Lower lobe of right lung (tissue), 2 donors: ENCODE data around the gene GALNT9. TPM values are rescaled to one million over a fixed set of nuclear protein-coding genes. Genes with fewer than 3 reads are reported as not detected.
A peak's percentile ranks its signal among the peaks of the same experiment; 100 is the strongest.

Experiments used
- ATAC-seq, 2 donors: fragments of 200-7000 bp; cut with Tn5 transposase; one replicate each; pipeline ENCODE4 v1.9.1; 2020 to 2022; ENCODE audit warnings: mild to moderate bottlenecking in 2 of 2, moderate library complexity in 2 of 2
- DNase-seq: peaks from one replicate; pipeline ENCODE4 v3.0.0-alpha.2; 2020
- H3K27ac ChIP-seq: fragments of 200-600 bp; one replicate; pipeline ENCODE4 v1.8.0; 2022
- H3K27me3 ChIP-seq: fragments of 200-600 bp; one replicate; pipeline ENCODE4 v1.8.0; 2022; ENCODE audit warnings: low read depth
- H3K36me3 ChIP-seq: fragments of 200-600 bp; one replicate; pipeline ENCODE4 v1.8.0; 2022; ENCODE audit warnings: mild to moderate bottlenecking
- H3K4me1 ChIP-seq: fragments of 200-600 bp; one replicate; pipeline ENCODE4 v1.8.0; 2022
- H3K4me3 ChIP-seq: fragments of 200-600 bp; one replicate; pipeline ENCODE4 v1.8.0; 2022; ENCODE audit warnings: mild to moderate bottlenecking
- H3K9me3 ChIP-seq: fragments of 200-600 bp; one replicate; pipeline ENCODE4 v1.8.0; 2022
- CTCF ChIP-seq: fragments of 200-600 bp; IDR thresholded peaks from one replicate; pipeline ENCODE4 v1.8.0; 2022; ENCODE audit warnings: antibody characterized with exemption, mild to moderate bottlenecking
- intact Hi-C: fragments of 100-400 bp; cut with DNase I; formaldehyde crosslinking; loops from one replicate; pipeline ENCODE4 v1.11.0; 2022
- total RNA-seq: library from RNA; stranded (reverse); fragmentation: NEBNext Ultra II Directional; extraction: Animal tissue kit (Norgen Biotek cat#: 25700); gene quantifications from one replicate; pipeline ENCODE4 v1.2.1, GENCODE V29; 2021
- donor health status: DM: no; HTN: yes; CAD: no; lungs with severe emphysema.

GALNT9 gene
- total RNA-seq, 1 donor from 2014 or later = not detected

GRCh38 chr12:132324173-132324572 is 5.2 kb downstream of the GALNT9 start:
- DNase-seq (no peak), ATAC-seq (no peak)
- Histone ChIP-seq H3K27me3 (peaks cover 66% of the 10 kb centered on the region), H3K36me3 (no peaks in the 10 kb centered on the region), H3K27ac (no peak overlapping the region), H3K4me3 (no peak overlapping the region), H3K9me3 (no peaks in the 10 kb centered on the region), H3K4me1 (peaks cover 7% of the 10 kb centered on the region)
- intact Hi-C loops = no loop called here
- no peak for TF ChIP-seq CTCF

DNA sequence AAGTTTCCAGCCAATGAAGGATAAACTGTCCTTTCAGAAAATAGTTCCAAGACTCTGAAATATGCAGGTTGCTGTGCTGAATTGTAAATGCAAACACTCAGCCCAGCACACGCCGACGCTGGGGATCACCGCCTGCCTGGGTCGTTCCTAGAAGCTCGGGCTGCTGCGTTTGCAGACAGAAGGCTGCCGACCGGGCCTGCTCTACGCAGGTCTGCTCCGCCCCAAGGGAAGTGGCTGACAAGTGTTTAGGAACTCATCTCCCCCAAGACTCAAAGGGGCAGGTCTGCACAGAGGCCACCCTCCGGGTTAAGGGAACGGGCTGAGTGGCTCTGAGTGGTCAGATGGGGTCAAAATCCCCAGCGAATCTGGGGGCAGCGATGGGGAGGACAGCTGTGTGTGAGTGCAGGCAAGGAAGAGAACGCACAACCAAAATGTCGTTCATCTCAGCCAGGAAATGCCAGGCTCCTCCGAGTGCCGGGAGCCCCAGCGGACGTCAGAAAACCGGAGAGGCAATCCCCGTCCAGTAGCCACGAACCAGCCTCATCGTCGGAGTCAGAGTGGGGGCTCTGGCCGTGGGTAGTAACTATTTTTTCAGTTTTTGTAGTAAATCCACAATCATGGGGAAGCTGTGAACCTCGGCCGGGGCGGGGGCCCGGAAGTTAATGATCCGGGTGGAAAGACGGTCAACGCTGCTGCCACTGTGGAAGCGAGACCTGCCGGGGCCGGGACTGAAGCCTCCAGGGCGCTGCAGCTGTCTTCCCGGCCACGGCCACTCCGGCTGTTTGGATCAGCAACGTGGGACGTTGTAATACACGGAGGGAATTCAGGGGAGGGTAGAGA is 6.0 kb downstream of the GALNT9 start:
- H3K4me3 ChIP-seq = no peak overlapping the region
- H3K27me3 ChIP-seq = peaks cover 63% of the 10 kb centered on the region
- no peak for TF ChIP-seq CTCF
- intact Hi-C loops = no loop called here
- DNase-seq (no peak), ATAC-seq (no peak)
- no peaks in the 10 kb centered on the region for H3K36me3 ChIP-seq
- H3K27ac ChIP-seq = no peak overlapping the region
- peaks cover 7% of the 10 kb centered on the region for H3K4me1 ChIP-seq
- H3K9me3 ChIP-seq = no peaks in the 10 kb centered on the region

DNA sequence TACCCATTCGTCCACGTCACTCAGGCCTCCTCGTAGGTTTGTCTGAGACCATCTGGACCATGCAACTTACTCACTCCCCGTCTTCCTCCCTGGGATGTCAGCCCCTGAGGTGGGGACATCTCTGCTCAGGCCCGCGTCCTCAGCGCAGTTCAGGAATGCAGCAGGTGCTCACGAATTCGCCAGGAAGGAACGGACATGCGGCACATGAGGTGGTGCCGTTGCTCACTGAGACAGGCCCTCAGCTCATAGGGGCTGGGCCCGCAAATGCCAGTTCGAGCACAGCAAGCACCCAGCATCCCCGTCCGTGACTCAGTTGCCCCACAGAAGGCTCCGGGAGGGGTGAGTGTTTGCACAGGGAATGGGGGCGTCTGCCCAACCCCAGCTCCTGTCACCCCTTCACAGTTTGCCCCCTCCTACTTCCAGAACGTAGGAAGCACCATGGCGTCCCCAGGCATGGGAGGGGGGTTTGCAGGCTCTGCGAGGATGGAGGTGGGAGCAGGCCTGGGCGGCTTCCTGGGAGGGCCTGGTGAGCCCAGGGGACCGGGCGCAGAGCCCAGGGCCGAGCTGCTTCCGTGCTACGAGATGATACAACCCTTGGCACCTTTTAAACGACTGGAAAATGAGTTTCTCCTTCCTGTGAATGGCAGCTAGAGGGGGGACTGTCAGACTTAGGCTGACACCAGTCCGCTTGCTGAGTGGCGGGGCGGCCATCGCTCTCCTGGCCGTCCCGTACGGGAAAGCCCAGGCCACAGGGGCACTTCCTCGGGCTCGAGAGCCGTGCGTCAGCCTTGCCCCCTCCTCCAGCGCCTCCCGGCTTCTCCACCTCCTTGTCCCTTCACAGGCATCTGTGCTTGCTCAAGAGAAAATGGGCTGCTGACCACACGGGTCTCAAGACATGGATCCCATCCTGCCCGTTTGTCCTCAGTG is 6.9 kb downstream of the GALNT9 start:
- DNase-seq = peak; percentile 22
- no peak for ATAC-seq
- TF ChIP-seq CTCF = no peak
- Histone ChIP-seq H3K4me1 (no peaks in the 10 kb centered on the region), H3K27ac (no peak overlapping the region), H3K4me3 (no peak overlapping the region), H3K9me3 (no peaks in the 10 kb centered on the region), H3K27me3 (peaks cover 60% of the 10 kb centered on the region), H3K36me3 (no peaks in the 10 kb centered on the region)
- intact Hi-C loops = no loop called here

- intact Hi-C loops = no loop called here
- Histone ChIP-seq H3K9me3 (no peaks in the 10 kb centered on the region), H3K27me3 (peaks cover 60% of the 10 kb centered on the region), H3K36me3 (no peaks in the 10 kb centered on the region), H3K4me1 (no peaks in the 10 kb centered on the region), H3K4me3 (no peak overlapping the region), H3K27ac (no peak overlapping the region)
- TF ChIP-seq CTCF = no peak
- no peak for ATAC-seq
- peak; percentile 31 for DNase-seq
These were observed 7.9 kb downstream of the GALNT9 start for GRCh38 chr12:132321321-132322118.

GRCh38 chr12:132320767-132321211 is 8.6 kb downstream of the GALNT9 start:
- intact Hi-C loops = no loop called here
- ATAC-seq (no peak), DNase-seq (peak; percentile 38)
- Histone ChIP-seq H3K27ac (no peak overlapping the region), H3K4me1 (no peaks in the 10 kb centered on the region), H3K36me3 (no peaks in the 10 kb centered on the region), H3K9me3 (no peaks in the 10 kb centered on the region), H3K27me3 (peaks cover 59% of the 10 kb centered on the region), H3K4me3 (no peak overlapping the region)
- no peak for TF ChIP-seq CTCF
